Measurements from ENCODE around the gene GABPB2.

GABPB2 gene

GRCh38 chr1:151158326-151158725, 87.8 kb downstream of the GABPB2 start:
- no peak for FAIRE-seq
- no peak for DNase-seq (ENCODE audit: insufficient read length, low spot score)

- no peak for DNase-seq (ENCODE audit: insufficient read length, low spot score)
These were observed 88.2 kb downstream of the GABPB2 start for GRCh38 chr1:151158751-151159251.

GRCh38 chr1:151159373-151159772, 88.8 kb downstream of the GABPB2 start:
- FAIRE-seq (no peak), DNase-seq (ENCODE audit: insufficient read length, low spot score) (no peak)

More at GRCh38 chr1:151158751-151159251, 88.2 kb downstream of the GABPB2 start:
- no peak for FAIRE-seq

GRCh38 chr1:151164732-151165280, 94.2 kb downstream of the GABPB2 start:
- DNase-seq (ENCODE audit: insufficient read length, low spot score) = no peak
- no peak for FAIRE-seq

GRCh38 chr1:151165281-151165737, 94.7 kb downstream of the GABPB2 start:
- DNase-seq (ENCODE audit: insufficient read length, low spot score) (no peak), FAIRE-seq (peak; percentile 8)

- FAIRE-seq = peak; percentile 99
These were observed 95.4 kb downstream of the GABPB2 start, which contains the start of the genes LYSMD1 and SCNM1 for GRCh38 chr1:151165738-151166504. TSS of gene LYSMD1 (minus strand) at chr1:151165902. CDS start at chr1:151165258, 644 bp downstream. TSS of gene SCNM1 (plus strand) at chr1:151166144. CDS start at chr1:151166153, 9 bp downstream.

GRCh38 chr1:151166505-151166956, 96.0 kb downstream of the GABPB2 start:
- DNase-seq (ENCODE audit: insufficient read length, low spot score) (no peak), FAIRE-seq (no peak)

More at GRCh38 chr1:151165738-151166504, 95.4 kb downstream of the GABPB2 start, which contains the start of the genes LYSMD1 and SCNM1:
- DNase-seq (ENCODE audit: insufficient read length, low spot score) = peak; percentile 86

GRCh38 chr1:151167116-151167515, 96.6 kb downstream of the GABPB2 start:
- FAIRE-seq (no peak), DNase-seq (ENCODE audit: insufficient read length, low spot score) (no peak)

- FAIRE-seq (no peak), DNase-seq (ENCODE audit: insufficient read length, low spot score) (no peak)
These were observed 100.6 kb downstream of the GABPB2 start for GRCh38 chr1:151171190-151171589.

Measured in GM19239 (cell line).